IPS-18c (cell line): ENCODE measurements around the gene SCN4B.

Experiments
- H3K4me3 ChIP-seq: 2 replicates; pipeline ENCODE4 v1.7.0; 2013; ENCODE audit warnings: low read depth, mild to moderate bottlenecking, low read length, moderate library complexity; ENCODE audit not compliant: insufficient read depth
- H3K9me3 ChIP-seq: one replicate; pipeline ENCODE4 v1.6.1; 2013; ENCODE audit warnings: mild to moderate bottlenecking, low read length, moderate library complexity; ENCODE audit not compliant: control insufficient read depth, insufficient read depth

The SCN4B gene

GRCh38 chr11:118175993-118176777, 23.6 kb upstream of the SCN4B start, which contains the start of gene SCN2B:
SCN2B (minus strand) TSS chr11:118176639; CDS start chr11:118176431, 208 bp downstream.
- peak within 1 kb of the TSS; percentile 59 for H3K4me3 ChIP-seq
- H3K9me3 ChIP-seq = no peaks in the 10 kb centered on the region

DNA sequence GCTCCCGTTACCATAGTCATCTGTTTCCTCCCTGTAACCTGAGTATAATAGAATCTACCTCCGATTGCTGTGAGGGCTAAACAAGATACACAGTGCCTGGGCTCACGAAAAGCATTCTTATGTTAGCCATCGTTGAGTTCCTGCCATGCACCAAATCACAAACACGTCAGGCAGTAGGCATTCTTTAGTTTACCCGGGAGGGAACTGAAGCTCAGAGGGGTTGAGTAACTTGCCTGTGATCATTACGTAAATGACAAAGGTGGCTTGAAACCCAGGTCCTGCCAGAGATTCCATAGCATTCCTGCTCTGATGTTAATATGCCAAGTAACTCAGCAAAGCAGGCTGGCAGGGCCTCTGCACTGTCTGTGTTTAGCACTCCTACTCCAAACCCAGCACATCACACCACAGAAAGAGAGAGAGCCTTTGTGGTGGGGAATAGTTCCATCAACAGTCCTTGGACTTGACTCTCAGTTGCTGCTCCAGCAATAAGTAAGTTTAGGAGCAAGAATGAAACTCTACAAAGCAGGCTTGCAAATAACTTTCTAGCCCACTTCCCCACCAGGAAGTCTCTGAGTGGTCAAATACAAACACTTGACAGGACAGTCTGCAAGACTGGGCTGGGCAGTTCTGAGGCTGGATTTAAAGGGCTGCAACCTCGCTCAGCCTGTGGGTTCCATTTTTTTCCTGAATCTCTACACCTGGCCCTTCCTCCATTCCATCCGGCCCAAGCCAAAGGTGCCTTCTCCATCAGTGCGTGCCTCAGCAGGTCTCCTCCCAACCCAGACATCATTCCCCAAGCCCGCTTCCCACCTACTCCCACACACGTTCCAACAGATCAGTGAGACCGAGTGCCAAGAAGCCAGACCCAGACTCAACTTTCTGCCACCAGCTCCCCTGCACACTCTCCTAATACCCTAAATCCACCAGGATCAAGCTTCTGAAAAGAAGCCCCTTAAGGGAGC, 22.7 kb upstream of the SCN4B start:
- H3K4me3 ChIP-seq = peak overlapping the region; percentile 59
- H3K9me3 ChIP-seq = no peaks in the 10 kb centered on the region

GRCh38 chr11:118174006-118174567, 21.5 kb upstream of the SCN4B start:
- Histone ChIP-seq H3K4me3 (no peak overlapping the region), H3K9me3 (no peaks in the 10 kb centered on the region)

GRCh38 chr11:118172356-118172755, 19.7 kb upstream of the SCN4B start:
- H3K9me3 ChIP-seq = no peaks in the 10 kb centered on the region

GRCh38 chr11:118171269-118172062, 18.8 kb upstream of the SCN4B start:
- no peaks in the 10 kb centered on the region for H3K9me3 ChIP-seq
- H3K4me3 ChIP-seq = peak overlapping the region; percentile 43; the same call in 1 of the 2 replicates

More at GRCh38 chr11:118172356-118172755, 19.7 kb upstream of the SCN4B start:
- H3K4me3 ChIP-seq = no peak overlapping the region

DNA sequence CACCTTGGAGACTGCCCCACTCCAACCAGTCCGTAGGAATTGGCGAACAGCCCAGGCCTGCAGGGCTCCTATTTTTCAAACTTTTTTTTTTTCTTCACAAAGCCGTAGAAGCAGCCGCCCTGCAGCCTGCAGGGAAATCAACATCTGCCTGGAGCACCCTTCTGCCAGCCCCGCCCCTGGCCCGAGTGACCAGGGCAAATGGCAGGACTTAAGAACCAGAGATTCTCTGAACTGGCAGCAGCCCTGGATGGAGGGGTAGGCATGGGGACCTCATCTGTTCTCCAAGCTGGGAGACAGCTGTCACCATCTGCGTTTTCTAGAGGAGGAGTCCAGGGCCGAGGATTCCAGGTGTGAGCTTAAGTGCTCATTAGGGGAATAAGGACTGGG, 18.3 kb upstream of the SCN4B start:
- no peaks in the 10 kb centered on the region for H3K9me3 ChIP-seq
- H3K4me3 ChIP-seq = peak overlapping the region; percentile 43; the same call in 1 of the 2 replicates

- no peaks in the 10 kb centered on the region for H3K9me3 ChIP-seq
- H3K4me3 ChIP-seq = no peak overlapping the region
Observed at GRCh38 chr11:118170231-118170630, 17.6 kb upstream of the SCN4B start.

DNA sequence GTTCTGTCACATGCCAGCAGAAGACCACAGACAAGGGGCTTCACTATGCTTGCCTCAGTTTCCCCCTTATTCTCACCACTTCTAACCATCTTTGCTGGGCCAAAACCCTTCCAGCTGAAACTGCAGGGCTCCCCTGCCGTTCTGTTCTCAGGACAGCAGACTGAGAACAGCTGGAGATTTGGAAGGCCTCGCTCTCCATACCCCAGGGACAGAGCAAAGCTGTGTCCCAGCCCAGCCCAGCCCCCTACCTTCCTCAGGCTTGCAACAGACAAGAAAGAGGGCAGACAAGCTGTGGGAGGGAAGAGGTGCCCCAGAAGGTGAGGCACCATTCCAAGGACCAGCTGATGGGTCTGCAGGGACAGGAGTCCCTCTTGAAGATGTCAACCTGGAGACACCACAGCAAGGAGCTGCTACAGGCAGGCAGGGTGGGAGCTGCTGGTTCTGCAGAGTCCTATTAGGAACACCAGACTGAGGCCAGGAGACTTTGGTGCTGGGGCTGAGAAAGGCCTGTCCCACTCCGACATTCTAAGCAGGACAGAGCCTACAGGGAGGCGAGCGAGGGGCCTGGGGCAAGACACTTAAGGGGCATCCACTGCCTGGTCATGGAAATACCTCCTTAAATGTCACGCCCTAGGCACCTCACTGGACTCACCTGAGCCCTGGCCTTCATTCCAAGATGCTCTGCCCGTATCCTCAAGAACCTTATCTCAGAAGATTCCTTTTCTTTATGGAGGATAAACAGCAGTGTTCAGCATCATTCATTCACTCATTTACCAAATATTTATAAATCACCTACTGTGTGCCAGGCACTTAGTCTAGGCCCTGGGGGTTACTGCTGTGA, 16.9 kb upstream of the SCN4B start:
- Histone ChIP-seq H3K4me3 (no peak overlapping the region), H3K9me3 (no peaks in the 10 kb centered on the region)

DNA sequence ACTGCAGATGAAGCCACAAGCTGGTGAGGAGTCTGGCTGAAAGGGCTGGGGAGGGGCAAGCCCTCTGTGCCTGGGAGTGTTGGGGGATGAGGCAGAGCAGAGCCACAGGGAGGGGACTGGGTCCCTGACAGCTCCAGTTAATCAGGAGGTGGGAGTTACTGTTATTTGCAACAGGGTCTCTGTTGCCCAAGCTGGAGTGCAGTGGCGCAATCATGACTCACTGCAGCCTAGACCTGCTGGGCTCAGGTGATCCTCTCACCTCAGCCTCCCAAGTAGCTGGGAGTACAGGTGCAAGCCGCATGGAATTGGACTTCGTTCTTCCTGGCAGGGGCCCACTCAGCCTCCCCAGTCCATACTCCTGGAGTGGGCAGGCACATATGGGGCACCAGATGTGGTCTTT, 16.1 kb upstream of the SCN4B start:
- H3K4me3 ChIP-seq = no peak overlapping the region
- H3K9me3 ChIP-seq = no peaks in the 10 kb centered on the region

DNA sequence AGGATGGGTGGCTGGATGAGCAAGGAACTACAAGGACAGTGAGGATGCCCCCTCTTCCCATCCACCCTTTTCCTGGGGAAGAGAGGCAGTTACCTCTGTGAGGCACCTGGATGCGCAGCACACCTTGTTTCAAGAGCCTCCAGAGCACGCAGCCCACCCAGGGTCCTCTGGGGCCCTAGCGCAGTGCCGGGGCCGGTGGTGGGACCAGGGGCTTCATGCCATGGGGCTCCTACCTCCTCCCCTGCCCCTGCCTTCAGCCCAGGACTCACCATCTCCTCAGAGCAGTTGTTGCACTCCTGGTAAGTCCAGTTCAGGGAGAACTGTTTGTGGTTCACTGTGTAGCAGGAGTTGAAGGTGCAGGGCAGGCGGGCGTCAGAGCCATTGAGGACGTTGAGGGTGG, 15.7 kb upstream of the SCN4B start:
- no peak overlapping the region for H3K4me3 ChIP-seq
- H3K9me3 ChIP-seq = no peaks in the 10 kb centered on the region

GRCh38 chr11:118167906-118168305, 15.3 kb upstream of the SCN4B start:
- Histone ChIP-seq H3K4me3 (no peak overlapping the region), H3K9me3 (no peaks in the 10 kb centered on the region)

DNA sequence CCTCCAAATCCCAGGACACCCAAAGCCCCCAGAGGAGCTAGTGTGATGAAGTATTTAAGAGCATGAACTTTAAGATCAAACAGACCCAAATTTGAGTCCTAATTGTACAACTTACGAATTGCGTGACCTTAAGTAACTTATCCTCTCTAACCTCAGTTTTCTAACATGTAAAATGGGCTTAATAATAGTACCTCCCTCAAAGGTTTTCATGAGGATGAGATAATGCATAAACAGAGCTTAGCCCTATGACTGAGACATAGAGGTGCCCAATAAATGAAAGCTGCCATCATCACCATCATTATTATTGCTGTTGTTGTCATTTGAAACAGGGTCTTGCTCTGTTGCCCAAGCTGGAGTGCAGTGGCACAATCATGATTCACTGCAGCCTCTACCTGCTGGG, 14.6 kb upstream of the SCN4B start:
- H3K9me3 ChIP-seq = no peaks in the 10 kb centered on the region

DNA sequence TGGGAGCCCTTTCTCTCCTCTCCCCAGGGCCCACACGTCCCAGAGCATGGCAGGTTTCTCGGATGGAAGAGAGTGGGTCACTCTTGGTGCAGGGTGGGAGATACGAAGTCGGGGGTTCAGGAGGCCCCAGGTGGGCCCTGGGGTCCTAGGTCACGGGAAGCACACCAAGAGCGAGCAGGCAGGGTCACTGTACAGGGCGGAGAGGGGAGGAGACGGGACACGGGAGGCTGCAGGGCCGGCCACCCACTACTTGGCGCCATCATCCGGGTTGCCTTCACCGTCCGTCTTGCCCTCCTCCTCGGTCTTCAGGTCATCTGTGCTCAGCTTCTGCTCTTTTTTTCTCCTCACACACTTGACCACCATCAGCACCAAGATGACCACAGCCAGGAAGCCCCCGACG, 14.0 kb upstream of the SCN4B start:
- H3K9me3 ChIP-seq = no peaks in the 10 kb centered on the region
- H3K4me3 ChIP-seq = no peak overlapping the region

More for the DNA sequence above, 14.6 kb upstream of the SCN4B start:
- H3K4me3 ChIP-seq = no peak overlapping the region

- H3K9me3 ChIP-seq = no peaks in the 10 kb centered on the region
- no peak overlapping the region for H3K4me3 ChIP-seq
Observed at GRCh38 chr11:118164885-118165284, 12.3 kb upstream of the SCN4B start.

DNA sequence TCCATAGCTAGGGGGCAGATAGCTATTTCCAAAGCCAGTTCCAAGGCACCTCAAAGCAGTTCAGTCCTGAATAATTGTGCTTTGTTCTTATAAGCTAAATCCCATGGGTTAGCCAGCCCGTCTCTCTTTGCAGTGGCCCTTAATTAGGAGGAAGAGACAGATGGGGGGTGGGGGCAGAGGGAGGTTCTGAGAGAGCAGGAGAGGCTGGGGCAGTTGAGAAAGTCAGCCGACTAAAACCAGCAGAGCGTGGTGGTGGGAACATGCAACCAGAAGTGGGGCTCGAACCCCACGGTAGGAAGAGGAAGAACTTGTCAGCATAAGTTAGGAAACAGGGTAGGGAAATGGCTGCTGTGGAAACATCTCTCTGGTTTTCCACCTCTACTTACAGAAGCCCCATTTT, 10.9 kb upstream of the SCN4B start:
- Histone ChIP-seq H3K4me3 (no peak overlapping the region), H3K9me3 (no peaks in the 10 kb centered on the region)

- H3K4me3 ChIP-seq = no peak overlapping the region
- no peaks in the 10 kb centered on the region for H3K9me3 ChIP-seq
Observed at GRCh38 chr11:118162846-118163245, 10.2 kb upstream of the SCN4B start.
